ENCODE results near the gene CPS1. TPM values are rescaled to one million over a fixed set of nuclear protein-coding genes. Genes with fewer than 3 reads are reported as not detected.

Gene CPS1
- total and polyA plus RNA-seq, 2 experiments from 2014 or later: 5.5 to 11.0 TPM

DNA sequence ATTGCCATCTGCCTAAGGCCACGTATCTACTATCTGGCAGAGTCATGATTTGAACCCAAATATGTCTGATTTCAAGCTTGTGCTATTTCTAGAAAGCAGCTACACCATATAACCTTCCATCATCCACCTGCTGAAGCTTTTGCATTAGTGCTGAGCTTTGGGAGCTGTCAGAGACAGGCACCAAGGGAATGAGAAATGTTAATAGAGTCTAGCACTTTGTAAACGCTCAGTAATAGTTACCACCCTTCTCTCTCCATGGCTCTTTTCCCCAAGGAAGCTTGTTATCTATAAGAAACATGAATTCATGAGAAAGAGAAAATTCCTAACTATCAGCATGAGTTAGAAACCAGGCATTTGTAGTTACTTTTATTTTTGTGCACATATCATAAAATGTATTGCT lies 151.5 kb downstream of the CPS1 start:
- Mint-ChIP-seq H3K4me3 (no peak overlapping the region), H3K27ac (no peak overlapping the region), H3K4me1 (peaks cover 20% of the 10 kb centered on the region), H3K9me3 (no peaks in the 10 kb centered on the region), H3K27me3 (ENCODE audit: insufficient read depth, low read depth, poor library complexity) (peaks cover 1% of the 10 kb centered on the region), H3K36me3 (ENCODE audit: low read depth) (no peaks in the 10 kb centered on the region)
- Histone ChIP-seq H3K4me1 (ENCODE audit: insufficient read depth) (0 out of 2 replicates have a peak, but pooled peaks cover 7% of the 10 kb centered on the region), H3K27me3 (ENCODE audit: insufficient read depth) (no peaks in the 10 kb centered on the region), H2AFZ (no peak overlapping the region), H3K27ac (ENCODE audit: low read depth) (no peak overlapping the region), H3F3A (replicated peaks; ENCODE audit: low read depth) (no peaks in the 10 kb centered on the region), H3K9me2 (ENCODE audit: insufficient read depth) (peaks cover under 1% of the 10 kb centered on the region; the same call in 1 of the 2 replicates), H3K4me2 (no peak overlapping the region), H3K4me3 (no peak overlapping the region), H3K36me3 (ENCODE audit: insufficient read depth) (no peaks in the 10 kb centered on the region), H4K20me1 (replicated peaks; ENCODE audit: insufficient read depth) (no peaks in the 10 kb centered on the region), H3K79me2 (replicated peaks; ENCODE audit: insufficient read depth) (no peaks in the 10 kb centered on the region)
- ATAC-seq (no peak), DNase-seq (ENCODE audit: low spot score) (no peak)
- TF ChIP-seq, protein P1, sequence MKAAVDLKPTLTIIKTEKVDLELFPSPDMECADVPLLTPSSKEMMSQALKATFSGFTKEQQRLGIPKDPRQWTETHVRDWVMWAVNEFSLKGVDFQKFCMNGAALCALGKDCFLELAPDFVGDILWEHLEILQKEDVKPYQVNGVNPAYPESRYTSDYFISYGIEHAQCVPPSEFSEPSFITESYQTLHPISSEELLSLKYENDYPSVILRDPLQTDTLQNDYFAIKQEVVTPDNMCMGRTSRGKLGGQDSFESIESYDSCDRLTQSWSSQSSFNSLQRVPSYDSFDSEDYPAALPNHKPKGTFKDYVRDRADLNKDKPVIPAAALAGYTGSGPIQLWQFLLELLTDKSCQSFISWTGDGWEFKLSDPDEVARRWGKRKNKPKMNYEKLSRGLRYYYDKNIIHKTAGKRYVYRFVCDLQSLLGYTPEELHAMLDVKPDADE (IDR thresholded peaks at IDR 0.05): no peak
- TF ChIP-seq, protein P2, sequence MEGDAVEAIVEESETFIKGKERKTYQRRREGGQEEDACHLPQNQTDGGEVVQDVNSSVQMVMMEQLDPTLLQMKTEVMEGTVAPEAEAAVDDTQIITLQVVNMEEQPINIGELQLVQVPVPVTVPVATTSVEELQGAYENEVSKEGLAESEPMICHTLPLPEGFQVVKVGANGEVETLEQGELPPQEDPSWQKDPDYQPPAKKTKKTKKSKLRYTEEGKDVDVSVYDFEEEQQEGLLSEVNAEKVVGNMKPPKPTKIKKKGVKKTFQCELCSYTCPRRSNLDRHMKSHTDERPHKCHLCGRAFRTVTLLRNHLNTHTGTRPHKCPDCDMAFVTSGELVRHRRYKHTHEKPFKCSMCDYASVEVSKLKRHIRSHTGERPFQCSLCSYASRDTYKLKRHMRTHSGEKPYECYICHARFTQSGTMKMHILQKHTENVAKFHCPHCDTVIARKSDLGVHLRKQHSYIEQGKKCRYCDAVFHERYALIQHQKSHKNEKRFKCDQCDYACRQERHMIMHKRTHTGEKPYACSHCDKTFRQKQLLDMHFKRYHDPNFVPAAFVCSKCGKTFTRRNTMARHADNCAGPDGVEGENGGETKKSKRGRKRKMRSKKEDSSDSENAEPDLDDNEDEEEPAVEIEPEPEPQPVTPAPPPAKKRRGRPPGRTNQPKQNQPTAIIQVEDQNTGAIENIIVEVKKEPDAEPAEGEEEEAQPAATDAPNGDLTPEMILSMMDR (conservative IDR thresholded peaks at IDR 0.05; ENCODE audit: low read depth in 2 of 2): no peak
- TF ChIP-seq EZH2phosphoT487 (IDR thresholded peaks at IDR 0.05; ENCODE audit: unreplicated experiment) (no peak), POLR2AphosphoS5 (IDR thresholded peaks at IDR 0.05; ENCODE audit: low read depth) (no peak), EZH2 (IDR thresholded peaks at IDR 0.05; ENCODE audit: low read depth, unreplicated experiment) (no peak), ZNF331 (CRISPR knock-in tag; IDR thresholded peaks at IDR 0.05; ENCODE audit: low read depth) (no peak), JUNB (IDR thresholded peaks at IDR 0.05; ENCODE audit: unreplicated experiment) (no peak), ZNF114 (CRISPR knock-in tag; IDR thresholded peaks at IDR 0.05) (no peak), STAT1 (IDR thresholded peaks at IDR 0.05; ENCODE audit: unreplicated experiment) (no peak), NANOG (IDR thresholded peaks at IDR 0.05; ENCODE audit: borderline replicate concordance) (no peak), CREB1 (CRISPR knock-in tag; IDR thresholded peaks at IDR 0.05; ENCODE audit: low read depth) (no peak)
- TF ChIP-seq, protein P3, sequence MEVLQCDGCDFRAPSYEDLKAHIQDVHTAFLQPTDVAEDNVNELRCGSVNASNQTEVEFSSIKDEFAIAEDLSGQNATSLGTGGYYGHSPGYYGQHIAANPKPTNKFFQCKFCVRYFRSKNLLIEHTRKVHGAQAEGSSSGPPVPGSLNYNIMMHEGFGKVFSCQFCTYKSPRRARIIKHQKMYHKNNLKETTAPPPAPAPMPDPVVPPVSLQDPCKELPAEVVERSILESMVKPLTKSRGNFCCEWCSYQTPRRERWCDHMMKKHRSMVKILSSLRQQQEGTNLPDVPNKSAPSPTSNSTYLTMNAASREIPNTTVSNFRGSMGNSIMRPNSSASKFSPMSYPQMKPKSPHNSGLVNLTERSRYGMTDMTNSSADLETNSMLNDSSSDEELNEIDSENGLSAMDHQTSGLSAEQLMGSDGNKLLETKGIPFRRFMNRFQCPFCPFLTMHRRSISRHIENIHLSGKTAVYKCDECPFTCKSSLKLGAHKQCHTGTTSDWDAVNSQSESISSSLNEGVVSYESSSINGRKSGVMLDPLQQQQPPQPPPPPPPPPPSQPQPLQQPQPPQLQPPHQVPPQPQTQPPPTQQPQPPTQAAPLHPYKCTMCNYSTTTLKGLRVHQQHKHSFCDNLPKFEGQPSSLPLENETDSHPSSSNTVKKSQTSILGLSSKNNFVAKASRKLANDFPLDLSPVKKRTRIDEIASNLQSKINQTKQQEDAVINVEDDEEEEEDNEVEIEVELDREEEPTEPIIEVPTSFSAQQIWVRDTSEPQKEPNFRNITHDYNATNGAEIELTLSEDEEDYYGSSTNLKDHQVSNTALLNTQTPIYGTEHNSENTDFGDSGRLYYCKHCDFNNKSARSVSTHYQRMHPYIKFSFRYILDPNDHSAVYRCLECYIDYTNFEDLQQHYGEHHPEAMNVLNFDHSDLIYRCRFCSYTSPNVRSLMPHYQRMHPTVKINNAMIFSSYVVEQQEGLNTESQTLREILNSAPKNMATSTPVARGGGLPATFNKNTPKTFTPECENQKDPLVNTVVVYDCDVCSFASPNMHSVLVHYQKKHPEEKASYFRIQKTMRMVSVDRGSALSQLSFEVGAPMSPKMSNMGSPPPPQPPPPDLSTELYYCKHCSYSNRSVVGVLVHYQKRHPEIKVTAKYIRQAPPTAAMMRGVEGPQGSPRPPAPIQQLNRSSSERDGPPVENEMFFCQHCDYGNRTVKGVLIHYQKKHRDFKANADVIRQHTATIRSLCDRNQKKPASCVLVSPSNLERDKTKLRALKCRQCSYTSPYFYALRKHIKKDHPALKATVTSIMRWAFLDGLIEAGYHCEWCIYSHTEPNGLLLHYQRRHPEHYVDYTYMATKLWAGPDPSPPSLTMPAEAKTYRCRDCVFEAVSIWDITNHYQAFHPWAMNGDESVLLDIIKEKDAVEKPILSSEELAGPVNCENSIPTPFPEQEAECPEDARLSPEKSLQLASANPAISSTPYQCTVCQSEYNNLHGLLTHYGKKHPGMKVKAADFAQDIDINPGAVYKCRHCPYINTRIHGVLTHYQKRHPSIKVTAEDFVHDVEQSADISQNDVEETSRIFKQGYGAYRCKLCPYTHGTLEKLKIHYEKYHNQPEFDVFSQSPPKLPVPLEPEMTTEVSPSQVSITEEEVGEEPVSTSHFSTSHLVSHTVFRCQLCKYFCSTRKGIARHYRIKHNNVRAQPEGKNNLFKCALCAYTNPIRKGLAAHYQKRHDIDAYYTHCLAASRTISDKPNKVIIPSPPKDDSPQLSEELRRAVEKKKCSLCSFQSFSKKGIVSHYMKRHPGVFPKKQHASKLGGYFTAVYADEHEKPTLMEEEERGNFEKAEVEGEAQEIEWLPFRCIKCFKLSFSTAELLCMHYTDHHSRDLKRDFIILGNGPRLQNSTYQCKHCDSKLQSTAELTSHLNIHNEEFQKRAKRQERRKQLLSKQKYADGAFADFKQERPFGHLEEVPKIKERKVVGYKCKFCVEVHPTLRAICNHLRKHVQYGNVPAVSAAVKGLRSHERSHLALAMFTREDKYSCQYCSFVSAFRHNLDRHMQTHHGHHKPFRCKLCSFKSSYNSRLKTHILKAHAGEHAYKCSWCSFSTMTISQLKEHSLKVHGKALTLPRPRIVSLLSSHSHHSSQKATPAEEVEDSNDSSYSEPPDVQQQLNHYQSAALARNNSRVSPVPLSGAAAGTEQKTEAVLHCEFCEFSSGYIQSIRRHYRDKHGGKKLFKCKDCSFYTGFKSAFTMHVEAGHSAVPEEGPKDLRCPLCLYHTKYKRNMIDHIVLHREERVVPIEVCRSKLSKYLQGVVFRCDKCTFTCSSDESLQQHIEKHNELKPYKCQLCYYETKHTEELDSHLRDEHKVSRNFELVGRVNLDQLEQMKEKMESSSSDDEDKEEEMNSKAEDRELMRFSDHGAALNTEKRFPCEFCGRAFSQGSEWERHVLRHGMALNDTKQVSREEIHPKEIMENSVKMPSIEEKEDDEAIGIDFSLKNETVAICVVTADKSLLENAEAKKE (CRISPR knock-in tag; IDR thresholded peaks at IDR 0.05): no peak
- TF ChIP-seq, protein P4, sequence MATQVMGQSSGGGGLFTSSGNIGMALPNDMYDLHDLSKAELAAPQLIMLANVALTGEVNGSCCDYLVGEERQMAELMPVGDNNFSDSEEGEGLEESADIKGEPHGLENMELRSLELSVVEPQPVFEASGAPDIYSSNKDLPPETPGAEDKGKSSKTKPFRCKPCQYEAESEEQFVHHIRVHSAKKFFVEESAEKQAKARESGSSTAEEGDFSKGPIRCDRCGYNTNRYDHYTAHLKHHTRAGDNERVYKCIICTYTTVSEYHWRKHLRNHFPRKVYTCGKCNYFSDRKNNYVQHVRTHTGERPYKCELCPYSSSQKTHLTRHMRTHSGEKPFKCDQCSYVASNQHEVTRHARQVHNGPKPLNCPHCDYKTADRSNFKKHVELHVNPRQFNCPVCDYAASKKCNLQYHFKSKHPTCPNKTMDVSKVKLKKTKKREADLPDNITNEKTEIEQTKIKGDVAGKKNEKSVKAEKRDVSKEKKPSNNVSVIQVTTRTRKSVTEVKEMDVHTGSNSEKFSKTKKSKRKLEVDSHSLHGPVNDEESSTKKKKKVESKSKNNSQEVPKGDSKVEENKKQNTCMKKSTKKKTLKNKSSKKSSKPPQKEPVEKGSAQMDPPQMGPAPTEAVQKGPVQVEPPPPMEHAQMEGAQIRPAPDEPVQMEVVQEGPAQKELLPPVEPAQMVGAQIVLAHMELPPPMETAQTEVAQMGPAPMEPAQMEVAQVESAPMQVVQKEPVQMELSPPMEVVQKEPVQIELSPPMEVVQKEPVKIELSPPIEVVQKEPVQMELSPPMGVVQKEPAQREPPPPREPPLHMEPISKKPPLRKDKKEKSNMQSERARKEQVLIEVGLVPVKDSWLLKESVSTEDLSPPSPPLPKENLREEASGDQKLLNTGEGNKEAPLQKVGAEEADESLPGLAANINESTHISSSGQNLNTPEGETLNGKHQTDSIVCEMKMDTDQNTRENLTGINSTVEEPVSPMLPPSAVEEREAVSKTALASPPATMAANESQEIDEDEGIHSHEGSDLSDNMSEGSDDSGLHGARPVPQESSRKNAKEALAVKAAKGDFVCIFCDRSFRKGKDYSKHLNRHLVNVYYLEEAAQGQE (IDR thresholded peaks at IDR 0.05; ENCODE audit: unreplicated experiment): no peak
